GM12878 (cell line): ENCODE data around the gene SLC15A4. TPM values are rescaled to one million over a fixed set of nuclear protein-coding genes. Genes with fewer than 3 reads are reported as not detected.

Experiments
- ATAC-seq: fragments of 200-7000 bp; cut with Tn5 transposase; 3 replicates; pipeline ENCODE4 v1.9.1; 2020; ENCODE audit warnings: mild to moderate bottlenecking, moderate library complexity
- BruUV-seq: library from RNA; stranded (reverse); fragments of 400-500 nt; replicated peaks from 2 replicates; lab custom pipeline; 2021; lab: Mats Ljungman, UMichigan
- CTCF ChIA-PET: fragments of 300-600 bp; sonication (Branson Sonifier 250); formaldehyde crosslinking; extraction: SDS; loops from one replicate; lab custom pipeline; 2021; ENCODE audit warnings: inconsistent platforms; lab: Yijun Ruan, JAX
- POLR2A ChIA-PET: fragments of 350-600 bp; formaldehyde crosslinking; extraction: SDS; loops from one replicate; lab custom pipeline; 2021; ENCODE audit warnings: inconsistent platforms; lab: Charles Lee
- RAD21 ChIA-PET: fragments of 300-600 bp; sonication (Branson Sonifier 250); formaldehyde crosslinking; loops from one replicate; lab custom pipeline; 2023; ENCODE audit warnings: antibody characterized with exemption; ENCODE audit not compliant: unreplicated experiment; lab: Charles Lee
- SMC1A ChIA-PET: fragments of 300-600 bp; sonication (Branson Sonifier 250); formaldehyde crosslinking; loops from one replicate; lab custom pipeline; 2023; ENCODE audit not compliant: unreplicated experiment, uncharacterized antibody; lab: Charles Lee
- DNase-seq: peaks from one replicate; pipeline ENCODE4 v3.0.0-alpha.2; 2011; ENCODE audit warnings: low read depth, low spot score
- FAIRE-seq: peaks from 3 replicates; lab custom pipeline; 2011; peaks lifted over from hg19 to GRCh38; lab: Jason Lieb, UNC
- H2AFZ ChIP-seq: 2 replicates; pipeline ENCODE4 v1.6.0; 2011; ENCODE audit warnings: low read depth, low read length, control low read depth; ENCODE audit not compliant: control insufficient read depth
- H3K27ac ChIP-seq: 2 replicates; pipeline ENCODE4 v1.5.1; 2011; ENCODE audit warnings: control low read depth; ENCODE audit not compliant: control insufficient read depth, insufficient read depth
- H3K27me3 ChIP-seq, 2 experiments: replicated peaks in 1 of 2; 2 replicates each; pipeline versions ENCODE4 v1.6.0 to v1.6.1; 2011; ENCODE audit warnings: low read length in 1 of 2; ENCODE audit not compliant: control insufficient read depth in 2 of 2, insufficient read depth in 2 of 2
- H3K36me3 ChIP-seq, 2 experiments: 2 replicates each; pipeline ENCODE4 v1.5.1; 2011; ENCODE audit warnings: low read length in 1 of 2; ENCODE audit not compliant: control insufficient read depth in 2 of 2, insufficient read depth in 2 of 2
- H3K4me1 ChIP-seq: 2 replicates; pipeline ENCODE4 v1.6.1; 2011; ENCODE audit warnings: mild to moderate bottlenecking, low read length, moderate library complexity, mixed read lengths; ENCODE audit not compliant: control insufficient read depth, insufficient read depth
- H3K4me2 ChIP-seq: 2 replicates; pipeline ENCODE4 v1.6.0; 2011; ENCODE audit warnings: control low read depth; ENCODE audit not compliant: control insufficient read depth, insufficient read depth
- H3K4me3 ChIP-seq: fragments of 200-600 bp; sonication (generic); 2 replicates; pipeline ENCODE4 v1.5.1; 2016
- H3K79me2 ChIP-seq: 2 replicates; pipeline ENCODE4 v1.6.0; 2011; ENCODE audit warnings: low read length; ENCODE audit not compliant: control insufficient read depth, insufficient read depth
- H3K9ac ChIP-seq: 2 replicates; pipeline ENCODE4 v1.8.0; 2011; ENCODE audit warnings: low read length, control low read depth, mixed read lengths; ENCODE audit not compliant: control insufficient read depth, insufficient read depth
- H3K9me3 ChIP-seq: replicated peaks from 3 replicates; pipeline ENCODE4 v1.5.1; 2011; ENCODE audit warnings: mild to moderate bottlenecking, low read length; ENCODE audit not compliant: control insufficient read depth, insufficient read depth
- H4K20me1 ChIP-seq: 2 replicates; pipeline ENCODE4 v1.6.0; 2011; ENCODE audit not compliant: control insufficient read depth, insufficient read depth
- FOS ChIP-seq: IDR thresholded peaks from 3 replicates; pipeline ENCODE4 v1.6.1; 2011; ENCODE audit warnings: borderline replicate concordance; ENCODE audit not compliant: insufficient read length; ENCODE audit errors: extremely low read depth
- HDGF ChIP-seq: fragments of 450-650 bp; IDR thresholded peaks from 2 replicates; pipeline ENCODE4 v1.6.1; 2016; ENCODE audit warnings: antibody characterized with exemption
- IRF3 ChIP-seq: fragments of 450-650 bp; IDR thresholded peaks from 2 replicates; pipeline ENCODE4 v1.6.1; 2014; ENCODE audit warnings: mild to moderate bottlenecking
- KAT2A ChIP-seq: conservative IDR thresholded peaks from 2 replicates; pipeline ENCODE4 v1.6.1; 2011; ENCODE audit warnings: low read depth, low read length; ENCODE audit not compliant: control insufficient read depth
- MEF2B ChIP-seq: fragments of 450-650 bp; IDR thresholded peaks from 2 replicates; pipeline ENCODE4 v1.6.1; 2018; ENCODE audit warnings: mild to moderate bottlenecking, moderate library complexity; ENCODE audit not compliant: partially characterized antibody, poor library complexity, severe bottlenecking
- MYC ChIP-seq: IDR thresholded peaks from 2 replicates; pipeline ENCODE4 v1.6.1; 2011; ENCODE audit warnings: mild to moderate bottlenecking, low read length, moderate library complexity, inconsistent platforms; ENCODE audit not compliant: insufficient read depth, insufficient replicate concordance, insufficient read length, severe bottlenecking
- NR2F1 ChIP-seq: fragments of 450-650 bp; conservative IDR thresholded peaks from 2 replicates; pipeline ENCODE4 v1.6.1; 2017; ENCODE audit warnings: mild to moderate bottlenecking
- RAD51 ChIP-seq: fragments of 450-650 bp; IDR thresholded peaks from 2 replicates; pipeline ENCODE4 v1.6.1; 2016; ENCODE audit warnings: moderate library complexity, mild to moderate bottlenecking, inconsistent platforms
- SIN3A ChIP-seq: IDR thresholded peaks from 2 replicates; pipeline ENCODE4 v1.6.1; 2012; ENCODE audit warnings: low read depth, low read length, improper control_type of control experiment
- SKIL ChIP-seq: fragments of 450-650 bp; IDR thresholded peaks from 2 replicates; pipeline ENCODE4 v1.6.1; 2017; ENCODE audit warnings: mild to moderate bottlenecking, low read depth, inconsistent platforms; ENCODE audit not compliant: poor library complexity, severe bottlenecking
- TAF1 ChIP-seq: IDR thresholded peaks from 2 replicates; pipeline ENCODE4 v1.6.1; 2011; ENCODE audit warnings: mild to moderate bottlenecking, low read depth, low read length, borderline replicate concordance
- USF2 ChIP-seq: IDR thresholded peaks from 2 replicates; pipeline ENCODE4 v1.6.1; 2011; ENCODE audit warnings: low read depth, low read length, improper control_type of control experiment, borderline replicate concordance
- WRNIP1 ChIP-seq: IDR thresholded peaks from 2 replicates; pipeline ENCODE4 v1.6.1; 2011; ENCODE audit warnings: low read depth, low read length, improper control_type of control experiment, borderline replicate concordance
- ZNF274 ChIP-seq: IDR thresholded peaks from one replicate; pipeline ENCODE4 v1.8.0; 2011; ENCODE audit not compliant: insufficient read length, insufficient read depth
- ZNF622 ChIP-seq: fragments of 450-650 bp; IDR thresholded peaks from 2 replicates; pipeline ENCODE4 v1.6.1; 2017; ENCODE audit warnings: mild to moderate bottlenecking, inconsistent platforms
- WGBS: methylation state at CpG from one replicate; pipeline ENCODE4 v1.1.6; 2016; ENCODE audit warnings: low lambda C conversion rate; ENCODE audit not compliant: insufficient replicate concordance, insufficient coverage; ENCODE audit errors: missing lambda C conversion rate; 5-methylcytosine and 5-hydroxymethylcytosine counted together
- in situ Hi-C: fragments of 300-500 bp; cut with MboI; formaldehyde crosslinking; loops from 9 replicates; pipeline ENCODE4 v1.14.3; 2018; ENCODE audit warnings: mixed read lengths
- intact Hi-C: fragments of 100-400 bp; cut with micrococcal nuclease; formaldehyde crosslinking; loops from one replicate; pipeline ENCODE4 v1.14.2; 2022; ENCODE audit not compliant: unreplicated experiment
- polyA plus RNA-seq, 11 experiments: library from polyadenylated mRNA; depleted of rRNA in 4 of 11; unstranded in 6 of 11; stranded (reverse) in 5 of 11; fragments of >200 nt; fragmentation: Nextera tagmentation in 4 of 11; fragmentation: Illumina TruSeq in 1 of 11; extraction: Ambion mirVana in 4 of 11; extraction: Trizol in 1 of 11; gene quantifications; 1 replicate in 1 of 11; 2 replicates in 10 of 11; pipeline versions ENCODE4 v1.2.1 to v1.2.3, GENCODE V29; 2011 to 2016; ENCODE audit warnings: inconsistent platforms in 2 of 11, missing spikeins in 2 of 11, low read depth in 1 of 11
- total RNA-seq, 4 experiments: library from RNA; depleted of rRNA in 3 of 4; stranded (reverse); fragments of >200 nt in 3 of 4; fragmentation: Illumina TruSeq in 1 of 4; extraction: Trizol in 1 of 4; gene quantifications; 2 replicates each; pipeline versions ENCODE4 v1.2.1 to v1.2.3, GENCODE V29; 2013 to 2021

The SLC15A4 gene
- total and polyA plus RNA-seq, 10 of the 15 experiments (the other 5 are each of a cell fraction or from before 2014, with no cell fraction given), result 12.7 to 257 (median 36.6) TPM

GRCh38 chr12:128810182-128811127 is 13.3 kb downstream of the SLC15A4 start:
- ChIA-PET POLR2A (interaction anchor here (0.8 to 12.9 kb wide), 11 partner anchors 7 to 105 kb away, joined by 3 to 253 read pairs (median 10); partner anchors contain the start of genes GLT1D1 and SLC15A4), SMC1A (interaction anchor here (0.8 to 10.0 kb wide), 16 partner anchors 7 to 156 kb away, joined by 3 to 261 read pairs (median 8); partner anchors contain the start of gene SLC15A4), CTCF (interaction anchor here (0.7 to 4.0 kb wide), 13 partner anchors 11 to 167 kb away, joined by 3 to 70 read pairs (median 5); partner anchors contain the start of gene SLC15A4), RAD21 (interaction anchor here (0.6 to 5.4 kb wide), 14 partner anchors 9 to 157 kb away, joined by 3 to 209 read pairs (median 7); partner anchors contain the start of gene SLC15A4)
- intact Hi-C loops, result loop anchor here (1.0 kb wide), 2 partner anchors 20 to 31 kb away; no protein-coding TSS in a partner anchor
- Histone ChIP-seq H3K9ac (peak overlapping the region; percentile 90), H3K4me2 (peak overlapping the region; percentile 95), H3K4me1 (peaks cover 61% of the 10 kb centered on the region), H3K79me2 (peaks cover 92% of the 10 kb centered on the region), H3K9me3 (no peaks in the 10 kb centered on the region), H3K36me3 (peaks cover 23 to 35% of the 10 kb centered on the region in 2 experiments), H2AFZ (no peak overlapping the region), H4K20me1 (no peaks in the 10 kb centered on the region), H3K27me3 (no peaks in the 10 kb centered on the region), H3K4me3 (peak overlapping the region; percentile 55), H3K27ac (peak overlapping the region; percentile 94)
- TSS peak; percentile 62 for BruUV-seq
- 4% methylated on average over 14 of the region's 14 CpGs for WGBS
- in situ Hi-C loops, result no loop called here
- DNase-seq, result peak; percentile 92
- peak; percentile 84 for ATAC-seq
- peak; percentile 88 for FAIRE-seq
- no peak for TF ChIP-seq ZNF622
- peak; percentile 32 for TF ChIP-seq RAD51
- no peak for TF ChIP-seq TAF1
- TF ChIP-seq USF2, result no peak
- peak; percentile 86 for TF ChIP-seq SKIL
- no peak for TF ChIP-seq IRF3
- TF ChIP-seq FOS, result no peak
- peak; percentile 15; the same call in 1 of the 2 replicates for TF ChIP-seq WRNIP1
- peak; percentile 94 for TF ChIP-seq HDGF
- peak; percentile 31 for TF ChIP-seq NR2F1
- no peak for TF ChIP-seq SIN3A
- no peak for TF ChIP-seq ZNF274
- no peak for TF ChIP-seq KAT2A
- peak; percentile 65 for TF ChIP-seq MEF2B
- no peak for TF ChIP-seq MYC
